ENCODE measurements around the gene TKTL1. TPM values are rescaled to one million over a fixed set of nuclear protein-coding genes. Genes with fewer than 3 reads are reported as not detected.

The TKTL1 gene
- total RNA-seq, 4 donors from 2014 or later: not detected

- Histone ChIP-seq H3K4me3 (no peak overlapping the region), H3K9me3 (no peaks in the 10 kb centered on the region), H3K36me3 (peaks cover 0 to 5% (median 0%) of the 10 kb centered on the region in 4 donors), H3K27ac (peak overlapping the region in 3 of 4 donors; percentile 58 to 99 (median 70)), H3K4me1 (peaks cover 0 to 7% (median 4%) of the 10 kb centered on the region in 4 donors), H3K27me3 (no peaks in the 10 kb centered on the region)
- WGBS, 2 donors (ENCODE audit: low coverage in 1 of 2): 91% methylated on average over 8 of the region's 12 CpGs; no CpG with 5 or more reads in 1 of the 2 donors
- intact Hi-C loops (cut with DNase I; ENCODE audit: low total_unique reads): no loop called here
- TF ChIP-seq, protein P1, sequence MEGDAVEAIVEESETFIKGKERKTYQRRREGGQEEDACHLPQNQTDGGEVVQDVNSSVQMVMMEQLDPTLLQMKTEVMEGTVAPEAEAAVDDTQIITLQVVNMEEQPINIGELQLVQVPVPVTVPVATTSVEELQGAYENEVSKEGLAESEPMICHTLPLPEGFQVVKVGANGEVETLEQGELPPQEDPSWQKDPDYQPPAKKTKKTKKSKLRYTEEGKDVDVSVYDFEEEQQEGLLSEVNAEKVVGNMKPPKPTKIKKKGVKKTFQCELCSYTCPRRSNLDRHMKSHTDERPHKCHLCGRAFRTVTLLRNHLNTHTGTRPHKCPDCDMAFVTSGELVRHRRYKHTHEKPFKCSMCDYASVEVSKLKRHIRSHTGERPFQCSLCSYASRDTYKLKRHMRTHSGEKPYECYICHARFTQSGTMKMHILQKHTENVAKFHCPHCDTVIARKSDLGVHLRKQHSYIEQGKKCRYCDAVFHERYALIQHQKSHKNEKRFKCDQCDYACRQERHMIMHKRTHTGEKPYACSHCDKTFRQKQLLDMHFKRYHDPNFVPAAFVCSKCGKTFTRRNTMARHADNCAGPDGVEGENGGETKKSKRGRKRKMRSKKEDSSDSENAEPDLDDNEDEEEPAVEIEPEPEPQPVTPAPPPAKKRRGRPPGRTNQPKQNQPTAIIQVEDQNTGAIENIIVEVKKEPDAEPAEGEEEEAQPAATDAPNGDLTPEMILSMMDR (IDR thresholded peaks at IDR 0.05): no peak
- TF ChIP-seq POLR2AphosphoS5 (IDR thresholded peaks at IDR 0.05) (no peak), EP300 (IDR thresholded peaks at IDR 0.05; ENCODE audit: low read depth) (no peak), POLR2A (IDR thresholded peaks at IDR 0.05) (no peak)
- in situ Hi-C loops (cut with MboI; ENCODE audit: low pct_ligation_motif_present in 1 of 4, low pct_unique_long_range_greater_than_20kb in 1 of 4, low sequenced_read_pairs in 3 of 4): no loop called here
- DNase-seq: no peak
These were observed 60.2 kb downstream of the TKTL1 start for GRCh38 chrX:154355776-154356140.

GRCh38 chrX:154356596-154356995, 61.0 kb downstream of the TKTL1 start:
- 80% methylated on average over 13 of the region's 13 CpGs; no CpG with 5 or more reads in 1 of the 2 donors for WGBS, 2 donors (ENCODE audit: low coverage in 1 of 2)
- in situ Hi-C loops (cut with MboI; ENCODE audit: low pct_ligation_motif_present in 1 of 4, low pct_unique_long_range_greater_than_20kb in 1 of 4, low sequenced_read_pairs in 3 of 4) (no loop called here), intact Hi-C loops (cut with DNase I; ENCODE audit: low total_unique reads) (no loop called here)
- peaks cover 0 to 5% (median 0%) of the 10 kb centered on the region in 4 donors for H3K36me3 ChIP-seq
- TF ChIP-seq, protein P1 (IDR thresholded peaks at IDR 0.05): no peak
- no peak for TF ChIP-seq POLR2AphosphoS5 (IDR thresholded peaks at IDR 0.05)
- H3K27me3 ChIP-seq: no peaks in the 10 kb centered on the region
- no peak for DNase-seq
- H3K4me1 ChIP-seq: no peaks in the 10 kb centered on the region
- no peaks in the 10 kb centered on the region for H3K9me3 ChIP-seq
- peak overlapping the region in 3 of 4 donors; percentile 58 to 99 (median 70) for H3K27ac ChIP-seq
- H3K4me3 ChIP-seq: no peak overlapping the region

- DNase-seq: no peak
- intact Hi-C loops (cut with DNase I; ENCODE audit: low total_unique reads): no loop called here
- in situ Hi-C loops (cut with MboI; ENCODE audit: low pct_ligation_motif_present in 1 of 4, low pct_unique_long_range_greater_than_20kb in 1 of 4, low sequenced_read_pairs in 3 of 4): no loop called here
- Histone ChIP-seq H3K4me3 (no peak overlapping the region), H3K4me1 (no peaks in the 10 kb centered on the region), H3K27ac (peak overlapping the region in 3 of 4 donors; percentile 58 to 99 (median 70)), H3K9me3 (no peaks in the 10 kb centered on the region), H3K27me3 (no peaks in the 10 kb centered on the region), H3K36me3 (peaks cover 0 to 5% (median 0%) of the 10 kb centered on the region in 4 donors)
- TF ChIP-seq POLR2AphosphoS5 (IDR thresholded peaks at IDR 0.05) (no peak), POLR2A (IDR thresholded peaks at IDR 0.05) (no peak), EP300 (IDR thresholded peaks at IDR 0.05; ENCODE audit: low read depth) (no peak)
- TF ChIP-seq, protein P1 (IDR thresholded peaks at IDR 0.05): no peak
- WGBS, 2 donors (ENCODE audit: low coverage in 1 of 2): 95% methylated on average over 27 of the region's 27 CpGs; no CpG with 5 or more reads in 1 of the 2 donors
These were observed 61.6 kb downstream of the TKTL1 start for GRCh38 chrX:154357205-154357604.

DNA sequence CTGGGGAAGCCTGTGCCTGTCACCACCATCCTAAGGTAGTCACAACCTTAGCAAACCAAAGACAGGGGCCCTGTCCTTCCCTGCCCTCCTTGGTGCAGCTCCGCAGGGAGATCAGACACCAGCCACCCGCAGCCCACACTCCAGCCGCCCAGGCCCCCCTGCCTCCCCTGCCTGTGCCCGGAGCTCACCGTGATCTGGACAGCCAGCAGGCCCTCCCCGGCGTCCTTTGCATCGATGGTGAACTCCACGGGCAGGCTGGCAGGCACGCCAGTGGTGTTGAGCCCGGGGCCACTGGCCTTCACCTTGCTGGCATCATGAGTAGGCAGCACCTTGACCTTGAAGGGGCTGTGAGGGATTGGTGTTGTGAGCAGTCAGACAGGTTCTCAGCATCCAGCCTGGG, 62.4 kb downstream of the TKTL1 start:
- peaks cover 0 to 5% (median 0%) of the 10 kb centered on the region in 4 donors for H3K36me3 ChIP-seq
- peak overlapping the region in 3 of 4 donors; percentile 58 to 99 (median 70) for H3K27ac ChIP-seq
- DNase-seq: no peak
- TF ChIP-seq POLR2AphosphoS5 (IDR thresholded peaks at IDR 0.05) (no peak), POLR2A (IDR thresholded peaks at IDR 0.05) (no peak), EP300 (IDR thresholded peaks at IDR 0.05; ENCODE audit: low read depth) (no peak)
- TF ChIP-seq, protein P1 (IDR thresholded peaks at IDR 0.05): no peak
- WGBS, 2 donors (ENCODE audit: low coverage in 1 of 2): no CpG with 5 or more reads among the region's 11 CpGs
- H3K27me3 ChIP-seq: no peaks in the 10 kb centered on the region
- intact Hi-C loops (cut with DNase I; ENCODE audit: low total_unique reads): no loop called here
- H3K4me1 ChIP-seq: no peaks in the 10 kb centered on the region
- H3K9me3 ChIP-seq: no peaks in the 10 kb centered on the region
- H3K4me3 ChIP-seq: no peak overlapping the region
- in situ Hi-C loops (cut with MboI; ENCODE audit: low pct_ligation_motif_present in 1 of 4, low pct_unique_long_range_greater_than_20kb in 1 of 4, low sequenced_read_pairs in 3 of 4): no loop called here

Data from transverse colon (tissue), 4 donors.